GM12878 (cell line): ENCODE data around the gene BMERB1. TPM values are rescaled to one million over a fixed set of nuclear protein-coding genes. Genes with fewer than 3 reads are reported as not detected.

Experiments used
- ATAC-seq: fragments of 200-7000 bp; cut with Tn5 transposase; 3 replicates; pipeline ENCODE4 v1.9.1; 2020; ENCODE audit warnings: mild to moderate bottlenecking, moderate library complexity
- BruUV-seq: library from RNA; stranded (reverse); fragments of 400-500 nt; replicated peaks from 2 replicates; lab custom pipeline; 2021; lab: Mats Ljungman, UMichigan
- CTCF ChIA-PET: fragments of 300-600 bp; sonication (Branson Sonifier 250); formaldehyde crosslinking; extraction: SDS; loops from one replicate; lab custom pipeline; 2021; ENCODE audit warnings: inconsistent platforms; lab: Yijun Ruan, JAX
- POLR2A ChIA-PET: fragments of 350-600 bp; formaldehyde crosslinking; extraction: SDS; loops from one replicate; lab custom pipeline; 2021; ENCODE audit warnings: inconsistent platforms; lab: Charles Lee
- RAD21 ChIA-PET: fragments of 300-600 bp; sonication (Branson Sonifier 250); formaldehyde crosslinking; loops from one replicate; lab custom pipeline; 2023; ENCODE audit warnings: antibody characterized with exemption; ENCODE audit not compliant: unreplicated experiment; lab: Charles Lee
- SMC1A ChIA-PET: fragments of 300-600 bp; sonication (Branson Sonifier 250); formaldehyde crosslinking; loops from one replicate; lab custom pipeline; 2023; ENCODE audit not compliant: unreplicated experiment, uncharacterized antibody; lab: Charles Lee
- DNase-seq: peaks from one replicate; pipeline ENCODE4 v3.0.0-alpha.2; 2011; ENCODE audit warnings: low read depth, low spot score
- FAIRE-seq: peaks from 3 replicates; lab custom pipeline; 2011; peaks lifted over from hg19 to GRCh38; lab: Jason Lieb, UNC
- H2AFZ ChIP-seq: 2 replicates; pipeline ENCODE4 v1.6.0; 2011; ENCODE audit warnings: low read depth, low read length, control low read depth; ENCODE audit not compliant: control insufficient read depth
- H3K27ac ChIP-seq: 2 replicates; pipeline ENCODE4 v1.5.1; 2011; ENCODE audit warnings: control low read depth; ENCODE audit not compliant: control insufficient read depth, insufficient read depth
- H3K27me3 ChIP-seq, 2 experiments: replicated peaks in 1 of 2; 2 replicates each; pipeline versions ENCODE4 v1.6.0 to v1.6.1; 2011; ENCODE audit warnings: low read length in 1 of 2; ENCODE audit not compliant: control insufficient read depth in 2 of 2, insufficient read depth in 2 of 2
- H3K36me3 ChIP-seq, 2 experiments: 2 replicates each; pipeline ENCODE4 v1.5.1; 2011; ENCODE audit warnings: low read length in 1 of 2; ENCODE audit not compliant: control insufficient read depth in 2 of 2, insufficient read depth in 2 of 2
- H3K4me1 ChIP-seq: 2 replicates; pipeline ENCODE4 v1.6.1; 2011; ENCODE audit warnings: mild to moderate bottlenecking, low read length, moderate library complexity, mixed read lengths; ENCODE audit not compliant: control insufficient read depth, insufficient read depth
- H3K4me2 ChIP-seq: 2 replicates; pipeline ENCODE4 v1.6.0; 2011; ENCODE audit warnings: control low read depth; ENCODE audit not compliant: control insufficient read depth, insufficient read depth
- H3K4me3 ChIP-seq: fragments of 200-600 bp; sonication (generic); 2 replicates; pipeline ENCODE4 v1.5.1; 2016
- H3K79me2 ChIP-seq: 2 replicates; pipeline ENCODE4 v1.6.0; 2011; ENCODE audit warnings: low read length; ENCODE audit not compliant: control insufficient read depth, insufficient read depth
- H3K9ac ChIP-seq: 2 replicates; pipeline ENCODE4 v1.8.0; 2011; ENCODE audit warnings: low read length, control low read depth, mixed read lengths; ENCODE audit not compliant: control insufficient read depth, insufficient read depth
- H3K9me3 ChIP-seq: replicated peaks from 3 replicates; pipeline ENCODE4 v1.5.1; 2011; ENCODE audit warnings: mild to moderate bottlenecking, low read length; ENCODE audit not compliant: control insufficient read depth, insufficient read depth
- H4K20me1 ChIP-seq: 2 replicates; pipeline ENCODE4 v1.6.0; 2011; ENCODE audit not compliant: control insufficient read depth, insufficient read depth
- BACH1 ChIP-seq: fragments of 450-650 bp; IDR thresholded peaks from 2 replicates; pipeline ENCODE4 v1.6.1; 2017; ENCODE audit warnings: mild to moderate bottlenecking, borderline replicate concordance
- CBFB ChIP-seq: IDR thresholded peaks from 2 replicates; pipeline ENCODE4 v1.6.1; 2016; ENCODE audit warnings: antibody characterized with exemption, low read depth
- ETV6 ChIP-seq, 2 experiments: fragments of 450-650 bp in 1 of 2; IDR thresholded peaks in 1 of 2; conservative IDR thresholded peaks in 1 of 2; 2 replicates each; pipeline ENCODE4 v1.6.1; 2014; ENCODE audit warnings: antibody characterized with exemption in 1 of 2, borderline replicate concordance in 1 of 2, low read depth in 1 of 2, mild to moderate bottlenecking in 1 of 2, moderate library complexity in 1 of 2
- FOS ChIP-seq: IDR thresholded peaks from 3 replicates; pipeline ENCODE4 v1.6.1; 2011; ENCODE audit warnings: borderline replicate concordance; ENCODE audit not compliant: insufficient read length; ENCODE audit errors: extremely low read depth
- GATAD2B ChIP-seq: fragments of 450-650 bp; conservative IDR thresholded peaks from 2 replicates; pipeline ENCODE4 v1.6.1; 2017; ENCODE audit warnings: low read depth, mild to moderate bottlenecking, moderate library complexity
- JUNB ChIP-seq: IDR thresholded peaks from 2 replicates; pipeline ENCODE4 v1.6.1; 2016; ENCODE audit warnings: antibody characterized with exemption, mild to moderate bottlenecking
- MTA3 ChIP-seq: IDR thresholded peaks from 2 replicates; pipeline ENCODE4 v1.6.1; 2012; ENCODE audit warnings: low read length, inconsistent platforms, borderline replicate concordance
- NFXL1 ChIP-seq: fragments of 450-650 bp; IDR thresholded peaks from 2 replicates; pipeline ENCODE4 v1.6.1; 2017; ENCODE audit warnings: antibody characterized with exemption, mild to moderate bottlenecking, borderline replicate concordance
- NRF1 ChIP-seq: conservative IDR thresholded peaks from 2 replicates; pipeline ENCODE4 v1.6.1; 2011; ENCODE audit warnings: mild to moderate bottlenecking, low read depth, low read length, improper control_type of control experiment
- POU2F2 ChIP-seq: IDR thresholded peaks from 3 replicates; pipeline ENCODE4 v1.6.1; 2011; ENCODE audit warnings: low read depth, mild to moderate bottlenecking, low read length, borderline replicate concordance
- RB1 ChIP-seq: fragments of 450-650 bp; formaldehyde crosslinking; IDR thresholded peaks from 2 replicates; pipeline ENCODE4 v1.6.1; 2017; ENCODE audit warnings: mild to moderate bottlenecking, borderline replicate concordance
- RFX5 ChIP-seq: IDR thresholded peaks from 2 replicates; pipeline ENCODE4 v1.6.1; 2011; ENCODE audit warnings: low read depth, low read length, improper control_type of control experiment
- ZNF24 ChIP-seq: fragments of 450-650 bp; IDR thresholded peaks from 2 replicates; pipeline ENCODE4 v1.6.1; 2017; ENCODE audit warnings: antibody characterized with exemption, mild to moderate bottlenecking
- WGBS: methylation state at CpG from one replicate; pipeline ENCODE4 v1.1.6; 2016; ENCODE audit warnings: low lambda C conversion rate; ENCODE audit not compliant: insufficient replicate concordance, insufficient coverage; ENCODE audit errors: missing lambda C conversion rate; 5-methylcytosine and 5-hydroxymethylcytosine counted together
- in situ Hi-C: fragments of 300-500 bp; cut with MboI; formaldehyde crosslinking; loops from 9 replicates; pipeline ENCODE4 v1.14.3; 2018; ENCODE audit warnings: mixed read lengths
- intact Hi-C: fragments of 100-400 bp; cut with micrococcal nuclease; formaldehyde crosslinking; loops from one replicate; pipeline ENCODE4 v1.14.2; 2022; ENCODE audit not compliant: unreplicated experiment
- polyA plus RNA-seq, 11 experiments: library from polyadenylated mRNA; depleted of rRNA in 4 of 11; unstranded in 6 of 11; stranded (reverse) in 5 of 11; fragments of >200 nt; fragmentation: Nextera tagmentation in 4 of 11; fragmentation: Illumina TruSeq in 1 of 11; extraction: Ambion mirVana in 4 of 11; extraction: Trizol in 1 of 11; gene quantifications; 1 replicate in 1 of 11; 2 replicates in 10 of 11; pipeline versions ENCODE4 v1.2.1 to v1.2.3, GENCODE V29; 2011 to 2016; ENCODE audit warnings: inconsistent platforms in 2 of 11, missing spikeins in 2 of 11, low read depth in 1 of 11
- total RNA-seq, 4 experiments: library from RNA; depleted of rRNA in 3 of 4; stranded (reverse); fragments of >200 nt in 3 of 4; fragmentation: Illumina TruSeq in 1 of 4; extraction: Trizol in 1 of 4; gene quantifications; 2 replicates each; pipeline versions ENCODE4 v1.2.1 to v1.2.3, GENCODE V29; 2013 to 2021
- TF ChIP-seq, protein P1 (sequence below): IDR thresholded peaks from 2 replicates; pipeline ENCODE4 v1.6.1; 2012; ENCODE audit warnings: mild to moderate bottlenecking, low read depth, low read length
- TF ChIP-seq, protein P2 (sequence below): fragments of 450-650 bp; IDR thresholded peaks from 2 replicates; pipeline ENCODE4 v1.6.1; 2014; ENCODE audit warnings: mild to moderate bottlenecking
- TF ChIP-seq, protein P3 (sequence below): IDR thresholded peaks from 2 replicates; pipeline ENCODE4 v1.6.1; 2011; ENCODE audit warnings: low read depth, low read length, improper control_type of control experiment, borderline replicate concordance
- TF ChIP-seq, protein P4 (sequence below): IDR thresholded peaks from 2 replicates; pipeline ENCODE4 v1.6.1; 2012; ENCODE audit warnings: low read depth, low read length, improper control_type of control experiment

Gene BMERB1
- total and polyA plus RNA-seq, 10 of the 15 experiments (the other 5 are each of a cell fraction or from before 2014, with no cell fraction given), result 0.05 to 0.68 (median 0.34) TPM

DNA sequence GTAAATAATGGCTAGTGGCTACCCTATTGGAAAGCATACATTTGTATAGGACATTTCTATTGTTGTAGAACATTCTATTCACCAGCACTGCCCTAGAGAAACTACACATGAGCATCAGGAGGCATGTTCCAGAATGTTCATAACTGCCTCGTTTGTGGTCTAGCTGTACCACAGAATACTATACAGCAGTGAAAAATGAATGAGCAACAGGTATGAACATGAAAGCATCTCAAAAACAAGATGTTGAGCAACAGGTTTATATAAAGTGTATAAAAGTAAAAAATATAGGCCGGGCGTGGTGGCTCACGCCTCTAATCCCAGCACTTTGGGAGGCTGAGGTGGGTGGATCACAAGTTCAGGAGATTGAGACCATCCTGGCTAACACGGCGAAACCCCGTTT is 91.7 kb downstream of the BMERB1 start:
- no peaks in the 10 kb centered on the region for H3K27me3 ChIP-seq

More for the DNA sequence above, 91.7 kb downstream of the BMERB1 start:
- ChIA-PET POLR2A (no interaction called here), SMC1A (no interaction called here), CTCF (no interaction called here), RAD21 (no interaction called here)
- BruUV-seq, result no TSS peak
- no peak overlapping the region for H3K9ac ChIP-seq
- no peaks in the 10 kb centered on the region for H3K36me3 ChIP-seq
- H3K27ac ChIP-seq, result no peak overlapping the region
- no peak overlapping the region for H3K4me3 ChIP-seq
- H4K20me1 ChIP-seq, result no peaks in the 10 kb centered on the region
- TF ChIP-seq GATAD2B (no peak), RFX5 (no peak), ETV6 (conservative IDR thresholded peaks at IDR 0.05 in 1 of 2, IDR thresholded peaks at IDR 0.05 in 1 of 2; ENCODE audit: borderline replicate concordance in 1 of 2, low read depth in 1 of 2) (no peak), MTA3 (no peak), POU2F2 (no peak), NFXL1 (no peak), FOS (no peak), BACH1 (no peak), NRF1 (no peak), ZNF24 (no peak), RB1 (no peak), CBFB (no peak), JUNB (no peak)
- TF ChIP-seq, protein P1, sequence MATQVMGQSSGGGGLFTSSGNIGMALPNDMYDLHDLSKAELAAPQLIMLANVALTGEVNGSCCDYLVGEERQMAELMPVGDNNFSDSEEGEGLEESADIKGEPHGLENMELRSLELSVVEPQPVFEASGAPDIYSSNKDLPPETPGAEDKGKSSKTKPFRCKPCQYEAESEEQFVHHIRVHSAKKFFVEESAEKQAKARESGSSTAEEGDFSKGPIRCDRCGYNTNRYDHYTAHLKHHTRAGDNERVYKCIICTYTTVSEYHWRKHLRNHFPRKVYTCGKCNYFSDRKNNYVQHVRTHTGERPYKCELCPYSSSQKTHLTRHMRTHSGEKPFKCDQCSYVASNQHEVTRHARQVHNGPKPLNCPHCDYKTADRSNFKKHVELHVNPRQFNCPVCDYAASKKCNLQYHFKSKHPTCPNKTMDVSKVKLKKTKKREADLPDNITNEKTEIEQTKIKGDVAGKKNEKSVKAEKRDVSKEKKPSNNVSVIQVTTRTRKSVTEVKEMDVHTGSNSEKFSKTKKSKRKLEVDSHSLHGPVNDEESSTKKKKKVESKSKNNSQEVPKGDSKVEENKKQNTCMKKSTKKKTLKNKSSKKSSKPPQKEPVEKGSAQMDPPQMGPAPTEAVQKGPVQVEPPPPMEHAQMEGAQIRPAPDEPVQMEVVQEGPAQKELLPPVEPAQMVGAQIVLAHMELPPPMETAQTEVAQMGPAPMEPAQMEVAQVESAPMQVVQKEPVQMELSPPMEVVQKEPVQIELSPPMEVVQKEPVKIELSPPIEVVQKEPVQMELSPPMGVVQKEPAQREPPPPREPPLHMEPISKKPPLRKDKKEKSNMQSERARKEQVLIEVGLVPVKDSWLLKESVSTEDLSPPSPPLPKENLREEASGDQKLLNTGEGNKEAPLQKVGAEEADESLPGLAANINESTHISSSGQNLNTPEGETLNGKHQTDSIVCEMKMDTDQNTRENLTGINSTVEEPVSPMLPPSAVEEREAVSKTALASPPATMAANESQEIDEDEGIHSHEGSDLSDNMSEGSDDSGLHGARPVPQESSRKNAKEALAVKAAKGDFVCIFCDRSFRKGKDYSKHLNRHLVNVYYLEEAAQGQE, result no peak
- TF ChIP-seq, protein P2, sequence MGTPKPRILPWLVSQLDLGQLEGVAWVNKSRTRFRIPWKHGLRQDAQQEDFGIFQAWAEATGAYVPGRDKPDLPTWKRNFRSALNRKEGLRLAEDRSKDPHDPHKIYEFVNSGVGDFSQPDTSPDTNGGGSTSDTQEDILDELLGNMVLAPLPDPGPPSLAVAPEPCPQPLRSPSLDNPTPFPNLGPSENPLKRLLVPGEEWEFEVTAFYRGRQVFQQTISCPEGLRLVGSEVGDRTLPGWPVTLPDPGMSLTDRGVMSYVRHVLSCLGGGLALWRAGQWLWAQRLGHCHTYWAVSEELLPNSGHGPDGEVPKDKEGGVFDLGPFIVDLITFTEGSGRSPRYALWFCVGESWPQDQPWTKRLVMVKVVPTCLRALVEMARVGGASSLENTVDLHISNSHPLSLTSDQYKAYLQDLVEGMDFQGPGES, result no peak
- TF ChIP-seq, protein P3, sequence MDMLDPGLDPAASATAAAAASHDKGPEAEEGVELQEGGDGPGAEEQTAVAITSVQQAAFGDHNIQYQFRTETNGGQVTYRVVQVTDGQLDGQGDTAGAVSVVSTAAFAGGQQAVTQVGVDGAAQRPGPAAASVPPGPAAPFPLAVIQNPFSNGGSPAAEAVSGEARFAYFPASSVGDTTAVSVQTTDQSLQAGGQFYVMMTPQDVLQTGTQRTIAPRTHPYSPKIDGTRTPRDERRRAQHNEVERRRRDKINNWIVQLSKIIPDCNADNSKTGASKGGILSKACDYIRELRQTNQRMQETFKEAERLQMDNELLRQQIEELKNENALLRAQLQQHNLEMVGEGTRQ, result no peak
- TF ChIP-seq, protein P4, sequence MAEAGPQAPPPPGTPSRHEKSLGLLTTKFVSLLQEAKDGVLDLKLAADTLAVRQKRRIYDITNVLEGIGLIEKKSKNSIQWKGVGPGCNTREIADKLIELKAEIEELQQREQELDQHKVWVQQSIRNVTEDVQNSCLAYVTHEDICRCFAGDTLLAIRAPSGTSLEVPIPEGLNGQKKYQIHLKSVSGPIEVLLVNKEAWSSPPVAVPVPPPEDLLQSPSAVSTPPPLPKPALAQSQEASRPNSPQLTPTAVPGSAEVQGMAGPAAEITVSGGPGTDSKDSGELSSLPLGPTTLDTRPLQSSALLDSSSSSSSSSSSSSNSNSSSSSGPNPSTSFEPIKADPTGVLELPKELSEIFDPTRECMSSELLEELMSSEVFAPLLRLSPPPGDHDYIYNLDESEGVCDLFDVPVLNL, result no peak
- in situ Hi-C loops, result no loop called here
- no peaks in the 10 kb centered on the region for H3K9me3 ChIP-seq
- intact Hi-C loops, result no loop called here
- DNase-seq, result no peak
- no peak for ATAC-seq
- 74% methylated on average over 7 of the region's 7 CpGs for WGBS
- no peaks in the 10 kb centered on the region for H3K79me2 ChIP-seq
- H2AFZ ChIP-seq, result no peak overlapping the region
- no peaks in the 10 kb centered on the region for H3K4me1 ChIP-seq
- no peak for FAIRE-seq
- no peak overlapping the region for H3K4me2 ChIP-seq
